Glutamatergic neuron (in vitro differentiated cells): ENCODE data around the gene ACSBG1. TPM values are rescaled to one million over a fixed set of nuclear protein-coding genes. Genes with fewer than 3 reads are reported as not detected.

ENCODE experiments used
- DNase-seq: peaks from one replicate; pipeline ENCODE4 v3.0.0; 2022
- H3K27ac Mint-ChIP-seq: one replicate; pipeline ENCODE4 v1.8.0; 2020; ENCODE audit warnings: mild to moderate bottlenecking, mixed read lengths, inconsistent platforms; ENCODE audit not compliant: unreplicated experiment
- H3K27me3 Mint-ChIP-seq: one replicate; pipeline ENCODE4 v1.8.0; 2020; ENCODE audit warnings: mild to moderate bottlenecking, moderate library complexity, mixed read lengths, inconsistent platforms; ENCODE audit not compliant: unreplicated experiment
- H3K36me3 Mint-ChIP-seq: one replicate; pipeline ENCODE4 v1.8.0; 2020; ENCODE audit warnings: mild to moderate bottlenecking, mixed read lengths, inconsistent platforms; ENCODE audit not compliant: unreplicated experiment
- H3K4me1 Mint-ChIP-seq: one replicate; pipeline ENCODE4 v1.8.0; 2020; ENCODE audit warnings: mild to moderate bottlenecking, low read depth, mixed read lengths, inconsistent platforms; ENCODE audit not compliant: unreplicated experiment
- H3K4me3 Mint-ChIP-seq: one replicate; pipeline ENCODE4 v1.8.0; 2020; ENCODE audit warnings: mild to moderate bottlenecking, mixed read lengths, inconsistent platforms; ENCODE audit not compliant: unreplicated experiment
- H3K9me3 Mint-ChIP-seq: one replicate; pipeline ENCODE4 v1.8.0; 2020; ENCODE audit warnings: mild to moderate bottlenecking, moderate library complexity, mixed read lengths, inconsistent platforms; ENCODE audit not compliant: unreplicated experiment
- CTCF ChIP-seq: fragments of 200-600 bp; sonication (generic); IDR thresholded peaks from one replicate; pipeline ENCODE4 v1.5.0; 2021; ENCODE audit not compliant: partially characterized antibody, unreplicated experiment
- total RNA-seq: library from RNA; stranded (reverse); fragmentation: NEBNext Ultra II Directional; extraction: Animal tissue kit (Norgen Biotek cat#: 25700); gene quantifications from one replicate; pipeline ENCODE4 v1.2.1, GENCODE V29; 2021; ENCODE audit not compliant: unreplicated experiment

ACSBG1 gene
- total RNA-seq, 1 donor from 2014 or later, result not detected

- Mint-ChIP-seq H3K27me3 (peaks cover 7% of the 10 kb centered on the region), H3K27ac (no peak overlapping the region), H3K4me1 (peaks cover 4% of the 10 kb centered on the region), H3K9me3 (no peaks in the 10 kb centered on the region), H3K4me3 (no peak overlapping the region), H3K36me3 (peaks cover 5% of the 10 kb centered on the region)
- TF ChIP-seq CTCF, result no peak
- no peak for DNase-seq
These were observed 40.6 kb upstream of the ACSBG1 start for GRCh38 chr15:78274994-78275393.

GRCh38 chr15:78272776-78273175 lies 38.4 kb upstream of the ACSBG1 start:
- Mint-ChIP-seq H3K4me3 (no peak overlapping the region), H3K4me1 (peaks cover 4% of the 10 kb centered on the region), H3K9me3 (no peaks in the 10 kb centered on the region), H3K27ac (no peak overlapping the region), H3K27me3 (peaks cover 7% of the 10 kb centered on the region), H3K36me3 (peaks cover 5% of the 10 kb centered on the region)
- DNase-seq, result no peak
- no peak for TF ChIP-seq CTCF

DNA sequence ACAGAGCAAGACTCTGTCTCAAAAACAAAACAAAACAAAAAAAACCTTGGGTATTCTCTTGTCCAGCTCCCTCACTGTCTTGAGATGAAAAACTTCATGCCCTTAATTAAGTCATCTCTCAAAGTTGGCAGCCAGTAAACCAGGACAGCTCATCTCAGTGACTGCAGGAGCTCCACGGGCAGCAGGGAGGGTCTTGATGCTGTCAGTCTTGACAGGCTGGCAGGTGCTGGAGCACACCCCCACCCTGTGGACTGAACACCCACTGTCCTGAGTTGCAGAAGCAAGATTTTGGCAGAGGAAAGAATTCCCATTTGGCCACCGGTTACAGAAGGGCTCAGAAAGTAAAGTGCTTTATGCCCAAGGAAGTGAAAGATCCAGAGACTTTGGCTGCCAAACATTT lies 38.0 kb upstream of the ACSBG1 start:
- TF ChIP-seq CTCF, result no peak
- H3K4me1 Mint-ChIP-seq, result peaks cover 4% of the 10 kb centered on the region
- peaks cover 5% of the 10 kb centered on the region for H3K36me3 Mint-ChIP-seq
- DNase-seq, result no peak
- no peak overlapping the region for H3K27ac Mint-ChIP-seq
- H3K27me3 Mint-ChIP-seq, result peaks cover 7% of the 10 kb centered on the region
- no peak overlapping the region for H3K4me3 Mint-ChIP-seq
- H3K9me3 Mint-ChIP-seq, result no peaks in the 10 kb centered on the region

DNA sequence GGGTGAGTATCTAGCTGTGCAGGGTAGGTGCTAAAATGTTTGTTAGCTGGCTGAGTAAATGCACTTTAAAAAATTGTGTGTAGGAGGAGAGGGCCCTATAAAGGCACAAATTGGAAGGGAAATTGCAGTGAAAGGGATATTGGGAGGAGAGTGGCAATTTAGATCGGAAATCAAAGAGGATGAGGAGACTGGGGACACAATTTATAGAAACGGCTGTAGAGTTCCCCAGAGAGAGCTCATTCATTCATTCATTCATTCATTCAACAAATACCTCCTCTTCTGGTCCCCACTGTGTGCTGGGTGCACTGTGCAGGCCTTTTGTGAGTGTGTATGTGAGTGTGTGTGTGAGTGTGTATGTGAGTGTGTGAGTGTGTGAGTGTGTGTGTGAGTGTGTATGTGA lies 32.4 kb upstream of the ACSBG1 start:
- DNase-seq, result no peak
- Mint-ChIP-seq H3K36me3 (no peaks in the 10 kb centered on the region), H3K27ac (no peak overlapping the region), H3K4me3 (no peak overlapping the region), H3K9me3 (no peaks in the 10 kb centered on the region), H3K4me1 (no peaks in the 10 kb centered on the region), H3K27me3 (peaks cover 5% of the 10 kb centered on the region)
- no peak for TF ChIP-seq CTCF

DNA sequence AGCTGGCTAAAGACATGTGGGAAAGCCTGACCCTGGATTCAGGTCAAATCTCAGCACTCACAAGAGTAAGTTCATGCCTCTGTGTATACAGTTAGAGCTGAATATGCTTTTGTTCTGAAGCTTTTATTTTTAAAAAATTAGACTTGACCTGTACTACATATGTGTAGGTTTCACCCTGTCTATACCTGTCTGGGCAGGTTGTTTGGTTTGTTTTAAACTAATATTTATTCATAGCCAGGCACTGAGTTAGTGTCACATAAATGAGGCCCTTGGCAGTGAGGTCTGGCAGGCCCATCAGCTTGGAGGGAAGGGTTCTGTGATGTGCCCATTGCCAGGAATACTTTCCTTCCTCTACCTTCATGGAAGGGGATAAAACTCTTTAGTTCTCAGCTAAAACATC lies 31.9 kb upstream of the ACSBG1 start:
- H3K4me1 Mint-ChIP-seq, result no peaks in the 10 kb centered on the region
- peaks cover 5% of the 10 kb centered on the region for H3K27me3 Mint-ChIP-seq
- no peak for DNase-seq
- no peaks in the 10 kb centered on the region for H3K36me3 Mint-ChIP-seq
- H3K27ac Mint-ChIP-seq, result no peak overlapping the region
- no peak for TF ChIP-seq CTCF
- no peaks in the 10 kb centered on the region for H3K9me3 Mint-ChIP-seq
- no peak overlapping the region for H3K4me3 Mint-ChIP-seq
